ENCODE results near the gene LOXL1.
"Not testable (repeated sequence)": the region's sequence is repeated elsewhere in the genome, so short reads cannot be mapped to it uniquely, and the experiment has no call there.

DNA sequence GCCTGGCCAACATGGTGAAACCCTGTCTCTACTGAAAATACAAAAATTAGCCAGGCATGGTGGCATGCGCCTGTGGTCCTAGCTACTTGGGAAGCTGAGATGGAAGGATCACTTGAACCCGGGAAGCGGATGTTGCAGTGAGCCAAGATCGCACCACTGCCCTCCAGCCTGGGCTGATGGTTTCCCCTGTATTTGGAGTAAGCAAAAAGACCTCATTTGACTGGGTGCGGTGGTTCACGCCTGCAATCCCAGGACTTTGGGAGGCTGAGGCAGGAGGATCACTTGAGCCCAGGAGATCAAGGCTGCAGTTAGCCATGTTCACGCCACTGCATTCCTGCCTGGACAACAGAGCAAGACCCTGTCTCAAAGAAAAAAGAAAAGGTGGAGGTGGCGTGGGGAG, 12.3 kb downstream of the LOXL1 start:
- not testable (repeated sequence) for TF ChIP-seq ZNF549 (CRISPR knock-in tag; IDR thresholded peaks at IDR 0.05); CBX5 (CRISPR knock-in tag; IDR thresholded peaks at IDR 0.05; ENCODE audit: borderline replicate concordance); JUN (CRISPR knock-in tag; IDR thresholded peaks at IDR 0.05); FOXM1 (CRISPR knock-in tag; IDR thresholded peaks at IDR 0.05); HOXA5 (CRISPR knock-in tag; IDR thresholded peaks at IDR 0.05); MAFK (conservative IDR thresholded peaks at IDR 0.05 in 1 of 2, IDR thresholded peaks at IDR 0.05 in 1 of 2; ENCODE audit: low read length in 2 of 2); HNRNPL (IDR thresholded peaks at IDR 0.05; ENCODE audit: low read depth, low read length)
- TF ChIP-seq, protein P1, sequence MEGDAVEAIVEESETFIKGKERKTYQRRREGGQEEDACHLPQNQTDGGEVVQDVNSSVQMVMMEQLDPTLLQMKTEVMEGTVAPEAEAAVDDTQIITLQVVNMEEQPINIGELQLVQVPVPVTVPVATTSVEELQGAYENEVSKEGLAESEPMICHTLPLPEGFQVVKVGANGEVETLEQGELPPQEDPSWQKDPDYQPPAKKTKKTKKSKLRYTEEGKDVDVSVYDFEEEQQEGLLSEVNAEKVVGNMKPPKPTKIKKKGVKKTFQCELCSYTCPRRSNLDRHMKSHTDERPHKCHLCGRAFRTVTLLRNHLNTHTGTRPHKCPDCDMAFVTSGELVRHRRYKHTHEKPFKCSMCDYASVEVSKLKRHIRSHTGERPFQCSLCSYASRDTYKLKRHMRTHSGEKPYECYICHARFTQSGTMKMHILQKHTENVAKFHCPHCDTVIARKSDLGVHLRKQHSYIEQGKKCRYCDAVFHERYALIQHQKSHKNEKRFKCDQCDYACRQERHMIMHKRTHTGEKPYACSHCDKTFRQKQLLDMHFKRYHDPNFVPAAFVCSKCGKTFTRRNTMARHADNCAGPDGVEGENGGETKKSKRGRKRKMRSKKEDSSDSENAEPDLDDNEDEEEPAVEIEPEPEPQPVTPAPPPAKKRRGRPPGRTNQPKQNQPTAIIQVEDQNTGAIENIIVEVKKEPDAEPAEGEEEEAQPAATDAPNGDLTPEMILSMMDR (CRISPR knock-in tag; IDR thresholded peaks at IDR 0.05) = not testable (repeated sequence)
